C4-2B (cell line): ENCODE results near the gene BCL11B.

Experiments
- ZFX ChIP-seq: fragments of 450-650 bp; IDR thresholded peaks from 2 replicates; pipeline ENCODE4 v1.6.1; 2017
- TF ChIP-seq, protein P1 (sequence below): fragments of 450-650 bp; conservative IDR thresholded peaks from 2 replicates; pipeline ENCODE4 v1.5.1; 2017; ENCODE audit warnings: mild to moderate bottlenecking

DNA sequence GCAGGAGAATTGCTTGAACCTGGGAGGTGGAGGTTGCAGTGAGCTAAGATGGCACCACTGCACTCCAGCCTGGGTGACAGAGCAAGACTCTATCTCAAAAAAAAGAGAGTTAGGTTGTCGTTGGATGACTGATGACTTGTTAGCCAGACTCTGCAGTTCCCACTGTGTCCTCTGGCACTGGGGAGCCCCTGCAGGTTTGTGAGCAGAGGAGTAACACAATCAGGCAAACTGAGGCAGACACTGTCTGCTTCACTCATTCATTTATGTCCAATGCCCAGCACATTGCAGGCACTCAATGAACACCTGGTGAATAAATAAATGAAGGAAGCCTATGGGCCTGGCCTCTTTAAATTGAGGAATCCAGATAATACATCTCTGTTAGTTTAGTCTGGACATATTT lies 41.2 kb upstream of the BCL11B start:
- TF ChIP-seq, protein P1, sequence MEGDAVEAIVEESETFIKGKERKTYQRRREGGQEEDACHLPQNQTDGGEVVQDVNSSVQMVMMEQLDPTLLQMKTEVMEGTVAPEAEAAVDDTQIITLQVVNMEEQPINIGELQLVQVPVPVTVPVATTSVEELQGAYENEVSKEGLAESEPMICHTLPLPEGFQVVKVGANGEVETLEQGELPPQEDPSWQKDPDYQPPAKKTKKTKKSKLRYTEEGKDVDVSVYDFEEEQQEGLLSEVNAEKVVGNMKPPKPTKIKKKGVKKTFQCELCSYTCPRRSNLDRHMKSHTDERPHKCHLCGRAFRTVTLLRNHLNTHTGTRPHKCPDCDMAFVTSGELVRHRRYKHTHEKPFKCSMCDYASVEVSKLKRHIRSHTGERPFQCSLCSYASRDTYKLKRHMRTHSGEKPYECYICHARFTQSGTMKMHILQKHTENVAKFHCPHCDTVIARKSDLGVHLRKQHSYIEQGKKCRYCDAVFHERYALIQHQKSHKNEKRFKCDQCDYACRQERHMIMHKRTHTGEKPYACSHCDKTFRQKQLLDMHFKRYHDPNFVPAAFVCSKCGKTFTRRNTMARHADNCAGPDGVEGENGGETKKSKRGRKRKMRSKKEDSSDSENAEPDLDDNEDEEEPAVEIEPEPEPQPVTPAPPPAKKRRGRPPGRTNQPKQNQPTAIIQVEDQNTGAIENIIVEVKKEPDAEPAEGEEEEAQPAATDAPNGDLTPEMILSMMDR, result no peak
- TF ChIP-seq ZFX, result no peak
